Measurements from ENCODE around the gene ABI1.

ABI1 gene

GRCh38 chr10:26697922-26698608 is 162.7 kb downstream of the ABI1 start:
- TF ChIP-seq CTCF (conservative IDR thresholded peaks at IDR 0.05; ENCODE audit: control insufficient read depth, insufficient read depth, low read depth, low read length), result no peak
- peak overlapping the region; percentile 89 for H3K4me3 ChIP-seq (ENCODE audit: control insufficient read depth, low read depth, low read length)
- DNase-seq (ENCODE audit: low read depth), result peak; percentile 5

- DNase-seq (ENCODE audit: low read depth), result peak; percentile 52
- TF ChIP-seq CTCF (conservative IDR thresholded peaks at IDR 0.05; ENCODE audit: control insufficient read depth, insufficient read depth, low read depth, low read length), result no peak
- peak within 1 kb of the TSS; percentile 89 for H3K4me3 ChIP-seq (ENCODE audit: control insufficient read depth, low read depth, low read length)
Measured at GRCh38 chr10:26697163-26697921, 163.4 kb downstream of the ABI1 start, which contains the start of gene PDSS1. Gene PDSS1 (plus strand): TSS chr10:26697701. CDS start chr10:26697712, 11 bp downstream.

GRCh38 chr10:26696786-26697162 is 164.0 kb downstream of the ABI1 start:
- no peak for TF ChIP-seq CTCF (conservative IDR thresholded peaks at IDR 0.05; ENCODE audit: control insufficient read depth, insufficient read depth, low read depth, low read length)
- DNase-seq (ENCODE audit: low read depth), result peak; percentile 64
- H3K4me3 ChIP-seq (ENCODE audit: control insufficient read depth, low read depth, low read length), result peak overlapping the region; percentile 89
